ENCODE data around the gene GLS. TPM values are rescaled to one million over a fixed set of nuclear protein-coding genes. Genes with fewer than 3 reads are reported as not detected.
A peak's percentile ranks its signal among the peaks of the same experiment; 100 is the strongest.

GLS gene
- total and polyA plus RNA-seq, 4 donors = 59.4 to 425 (median 227) TPM

- H3K27ac ChIP-seq (ENCODE audit: low read depth in 1 of 2, low read length in 2 of 2) = peak within 1 kb of the TSS; percentile 33 to 93
- no peaks in the 10 kb centered on the region for H3K9me3 ChIP-seq (ENCODE audit: control insufficient read depth, low read length)
- WGBS, 2 donors = 0% methylated on average over 68 of the region's 68 CpGs
- no peaks in the 10 kb centered on the region for H3K36me3 ChIP-seq (ENCODE audit: control insufficient read depth in 1 of 2, insufficient read depth in 2 of 2, low read length in 1 of 2)
- intact Hi-C loops (cut with DNase I) = loop anchor here in 1 of 2 donors (5.0 kb wide), 1 partner anchor 167 kb away; no protein-coding TSS in a partner anchor
- H3K27me3 ChIP-seq (ENCODE audit: control insufficient read depth in 1 of 2, insufficient read depth in 2 of 2, low read length in 1 of 2) = no peaks in the 10 kb centered on the region
- H3K4me1 ChIP-seq (ENCODE audit: control insufficient read depth in 1 of 2, insufficient read depth in 2 of 2, low read length in 2 of 2) = no peaks in the 10 kb centered on the region
- peak; percentile 96 to 98 for DNase-seq
- peak; percentile 99 for ATAC-seq (ENCODE audit: low FRiP score)
- H3K4me3 ChIP-seq (ENCODE audit: low read length in 2 of 2) = peak within 1 kb of the TSS; percentile 60 to 82
These were observed 133.5 kb downstream of the GLS start, which contains the start of gene STAT1 for GRCh38 chr2:191013932-191014652. TSS of gene STAT1 (minus strand) at chr2:191014171. CDS start at chr2:191010003, 4,168 bp downstream.

DNA sequence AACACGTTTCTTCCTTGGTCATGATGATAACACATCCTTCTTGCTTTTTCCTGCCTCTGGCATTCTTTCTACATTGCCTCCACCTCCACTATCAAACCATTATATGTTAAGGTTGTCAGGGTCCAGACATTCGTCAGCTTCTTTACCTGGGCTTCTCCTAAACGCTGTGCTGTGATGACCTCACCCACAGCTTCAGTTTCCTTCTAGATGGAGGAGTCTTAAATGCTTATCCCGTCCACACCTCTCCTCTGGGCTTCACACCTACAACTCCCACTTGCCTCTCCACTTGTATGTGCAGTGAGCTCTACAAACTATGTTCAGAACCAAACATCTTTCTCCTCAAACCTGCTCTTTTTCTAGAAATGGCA, 134.0 kb downstream of the GLS start:
- Histone ChIP-seq H3K27me3 (ENCODE audit: control insufficient read depth in 1 of 2, insufficient read depth in 2 of 2, low read length in 1 of 2) (no peaks in the 10 kb centered on the region), H3K4me3 (ENCODE audit: low read length in 2 of 2) (peak overlapping the region; percentile 44 to 71), H3K36me3 (ENCODE audit: control insufficient read depth in 1 of 2, insufficient read depth in 2 of 2, low read length in 1 of 2) (no peaks in the 10 kb centered on the region), H3K4me1 (ENCODE audit: control insufficient read depth in 1 of 2, insufficient read depth in 2 of 2, low read length in 2 of 2) (no peaks in the 10 kb centered on the region), H3K27ac (ENCODE audit: low read depth in 1 of 2, low read length in 2 of 2) (peak overlapping the region; percentile 33 to 83), H3K9me3 (ENCODE audit: control insufficient read depth, low read length) (no peaks in the 10 kb centered on the region)
- ATAC-seq (ENCODE audit: low FRiP score) = no peak
- intact Hi-C loops (cut with DNase I) = loop anchor here in 1 of 2 donors (5.0 kb wide), 1 partner anchor 167 kb away; no protein-coding TSS in a partner anchor
- no peak for DNase-seq
- WGBS, 2 donors = 43 to 49% methylated on average over 4 of the region's 4 CpGs

Other genes starting within 250 kb of the GLS start
- 10 to 100 TPM; 49.5 to 67.8 TPM for gene NAB1, start 231.7 kb upstream of the GLS start, total RNA-seq
- 10 to 100 TPM; 26.9 to 36.2 TPM for gene NAB1, start 231.7 kb upstream of the GLS start, polyA plus RNA-seq
- 10 to 100 TPM; 69.1 to 70.7 TPM for gene STAT1, start 133.3 kb downstream of the GLS start, total RNA-seq
- 10 to 100 TPM; 30.1 to 42.4 TPM for gene STAT1, start 133.3 kb downstream of the GLS start, polyA plus RNA-seq